HUDEP-2 (cell line): ENCODE data around the gene MSI2.

ENCODE experiments used
- DNase-seq, 76 experiments: peaks; one replicate each; lab custom pipeline; 2025; ENCODE audit not compliant: unreplicated experiment in 76 of 76; lab: John Stamatoyannopoulos, UW

Gene MSI2

DNA sequence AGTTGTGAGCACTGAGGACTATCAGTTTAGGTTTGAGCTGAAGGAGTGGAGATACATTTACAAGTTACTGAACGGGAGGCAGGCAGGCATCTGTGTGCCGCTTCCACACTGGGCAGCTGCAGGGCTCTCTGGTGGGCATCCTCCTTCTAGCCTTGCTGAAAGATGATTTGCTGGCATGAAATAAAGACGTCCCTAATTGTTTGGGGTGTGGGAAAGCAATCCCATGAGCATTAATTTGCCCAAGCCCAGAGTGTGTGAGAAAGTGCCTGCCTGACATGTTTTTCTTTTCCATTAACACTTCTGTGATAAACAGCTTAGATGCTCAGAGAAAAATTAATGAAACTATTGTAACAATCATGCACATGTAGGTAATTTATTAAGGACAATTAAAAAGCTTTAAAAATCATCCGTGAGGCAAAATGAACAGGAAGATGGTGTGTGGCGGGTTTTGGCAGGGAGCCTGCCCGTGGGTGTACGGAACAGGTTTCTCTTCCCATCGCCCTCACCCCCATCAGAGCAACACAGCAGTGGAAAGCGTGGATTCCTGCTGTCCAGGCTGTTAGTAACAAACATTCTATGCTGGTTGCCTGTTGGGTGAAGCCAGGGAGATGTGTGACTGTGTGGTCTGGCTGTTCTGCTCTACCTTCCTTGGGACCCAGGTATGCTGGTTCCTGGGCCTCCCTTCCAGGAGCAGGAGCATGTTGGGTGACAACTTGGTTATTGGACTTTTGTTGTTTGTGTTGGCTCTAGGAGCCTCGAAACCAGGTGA, 191.9 kb downstream of the MSI2 start:
- DNase-seq, result peak in 1 of 76 experiments; percentile 17

DNA sequence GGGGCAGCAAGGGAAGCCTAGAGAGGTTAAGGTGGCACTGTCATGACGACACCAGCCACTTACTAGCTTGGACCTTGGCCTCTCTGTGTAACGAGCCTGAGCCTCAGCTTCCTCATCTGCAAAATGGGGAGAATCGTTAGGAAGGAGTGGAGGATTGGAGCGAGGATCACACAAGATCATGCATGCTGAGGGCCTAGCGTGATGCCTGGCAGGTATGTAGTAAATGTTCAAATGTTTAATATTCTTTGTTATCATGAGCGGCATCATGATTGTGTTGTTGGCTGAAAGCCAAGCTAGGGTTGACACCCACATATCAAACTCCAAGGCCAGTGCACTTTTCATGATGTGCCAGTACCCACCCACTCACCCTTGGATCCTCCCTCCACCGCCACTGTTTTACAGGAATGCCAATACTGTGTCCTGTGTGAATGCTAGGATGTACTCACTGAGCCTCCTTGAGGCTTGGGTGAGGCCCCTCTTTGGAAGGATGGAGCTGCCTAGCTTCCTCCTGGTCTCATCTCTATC, 192.5 kb downstream of the MSI2 start:
- no peak for DNase-seq

DNA sequence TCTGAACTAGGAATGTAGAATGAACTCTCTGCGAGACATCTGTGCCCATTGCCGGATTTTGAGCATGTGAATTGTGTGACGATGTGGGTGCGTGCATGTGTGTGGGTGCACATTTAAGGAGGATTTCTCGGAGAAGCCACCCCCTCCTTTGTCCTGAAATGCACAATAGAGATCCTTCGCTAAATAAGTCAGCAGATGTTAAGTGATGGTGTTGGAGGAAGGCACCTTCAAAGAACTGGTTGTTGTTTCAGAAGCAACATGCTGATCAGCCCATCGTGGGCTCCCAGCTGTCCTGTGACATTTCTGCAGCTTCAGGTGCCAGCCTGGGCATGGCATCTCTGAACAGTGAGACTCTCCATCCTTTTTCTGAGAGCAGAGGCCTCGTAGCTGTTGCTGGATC, 194.9 kb downstream of the MSI2 start:
- no peak for DNase-seq

DNA sequence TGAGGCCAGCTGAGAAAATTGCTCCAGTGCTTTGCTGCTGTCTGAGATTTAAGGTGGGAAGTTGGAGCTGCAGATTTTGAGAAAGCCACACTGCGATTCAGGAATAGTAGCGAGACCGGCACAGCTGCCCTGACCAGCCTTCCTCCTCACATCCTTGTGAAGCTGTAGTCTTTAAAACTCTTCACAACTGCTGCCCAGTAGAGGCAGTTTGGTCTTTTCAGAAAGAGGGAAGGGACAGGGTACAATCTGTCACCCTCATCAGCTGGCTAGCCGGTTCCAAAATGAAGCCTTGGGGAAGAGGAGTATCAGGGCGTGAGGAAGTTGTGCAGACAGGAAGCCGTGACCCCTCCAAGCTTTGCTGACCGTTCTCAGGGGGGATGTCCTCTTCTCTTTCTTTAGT, 195.3 kb downstream of the MSI2 start:
- no peak for DNase-seq

DNA sequence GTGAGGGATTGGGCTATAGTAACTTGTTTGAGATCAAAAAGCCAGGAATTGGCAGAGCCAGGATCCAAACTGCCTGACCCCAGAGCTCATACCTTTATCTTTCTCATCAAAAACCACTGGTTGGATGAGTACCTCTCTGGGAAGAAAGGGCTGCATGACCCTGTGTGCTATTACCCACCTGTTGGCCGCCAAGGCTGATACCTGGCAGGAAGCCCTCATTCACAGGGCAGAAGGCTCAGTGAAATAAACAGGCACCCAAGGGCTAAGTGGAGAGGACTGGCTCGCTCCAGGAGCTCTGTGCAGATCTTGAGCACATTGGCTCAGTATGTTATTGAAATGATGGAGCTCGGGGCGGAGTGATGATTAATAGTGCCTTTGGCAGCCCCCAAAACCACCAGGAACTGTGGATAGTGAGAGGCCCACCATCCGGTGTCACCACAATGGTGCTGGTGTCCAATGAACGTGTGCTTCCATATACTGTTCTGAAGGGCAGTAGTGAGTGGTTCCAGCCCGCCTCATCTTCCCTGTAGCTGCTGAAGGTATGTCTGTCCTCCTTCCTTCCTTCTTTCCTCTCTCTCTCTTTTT, 197.6 kb downstream of the MSI2 start:
- no peak for DNase-seq

DNA sequence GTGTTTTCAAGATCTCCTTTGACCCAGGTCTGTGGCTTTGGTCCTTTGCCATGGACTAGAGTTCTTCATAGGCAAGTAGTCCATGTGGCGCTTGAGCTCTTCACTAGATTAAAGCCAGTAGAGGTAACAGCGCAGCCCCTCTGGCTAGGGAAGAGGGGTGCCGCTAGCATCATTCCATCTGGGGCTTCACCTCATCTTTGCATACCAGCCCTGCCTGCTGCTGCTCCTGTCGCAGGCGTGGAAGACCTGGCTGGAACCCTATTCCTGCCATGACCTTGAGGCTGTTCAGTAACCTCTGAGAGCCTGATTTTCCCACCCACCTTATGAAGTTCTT, 198.4 kb downstream of the MSI2 start:
- no peak for DNase-seq

DNA sequence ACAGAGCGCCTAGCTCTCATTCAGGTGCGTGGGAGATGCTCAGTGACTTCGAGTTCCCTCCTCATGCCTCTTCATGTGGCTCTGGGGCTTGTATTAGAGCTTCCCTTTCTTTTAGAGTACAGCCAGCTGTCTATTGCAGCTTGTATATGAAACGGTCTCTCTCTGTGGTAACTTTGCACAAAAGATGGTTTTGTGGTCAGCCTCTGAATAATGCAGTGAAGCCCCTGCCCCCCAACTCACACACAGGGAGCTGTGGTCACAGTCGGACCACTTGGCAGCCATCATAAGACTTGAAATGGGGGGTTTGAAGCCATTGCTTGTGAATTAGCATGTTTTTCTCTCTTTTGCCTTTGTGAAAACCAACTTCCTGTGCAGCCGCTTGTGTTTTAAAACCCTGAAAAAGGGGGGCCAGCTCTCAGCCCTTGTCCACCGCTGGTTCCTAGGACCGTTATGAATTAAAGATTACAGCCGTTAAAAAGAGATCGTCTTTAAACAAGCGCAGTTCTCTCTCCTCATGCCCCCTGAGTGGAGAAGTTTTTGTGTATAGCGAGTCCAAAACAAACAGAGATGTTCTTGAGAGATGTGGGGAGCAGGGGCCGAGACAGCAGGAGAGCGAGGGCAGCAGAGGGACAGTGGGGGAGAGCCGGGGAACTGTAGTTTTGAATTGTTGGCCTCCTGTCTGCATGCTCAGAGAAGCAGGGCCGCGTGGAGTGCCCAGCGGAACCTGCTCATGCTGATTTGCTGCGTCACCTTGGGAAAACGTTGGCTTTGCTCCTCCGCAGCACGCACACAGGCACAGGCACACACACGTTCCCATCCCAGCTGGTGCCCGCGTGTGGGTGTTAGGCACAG, 199.0 kb downstream of the MSI2 start:
- no peak for DNase-seq

DNA sequence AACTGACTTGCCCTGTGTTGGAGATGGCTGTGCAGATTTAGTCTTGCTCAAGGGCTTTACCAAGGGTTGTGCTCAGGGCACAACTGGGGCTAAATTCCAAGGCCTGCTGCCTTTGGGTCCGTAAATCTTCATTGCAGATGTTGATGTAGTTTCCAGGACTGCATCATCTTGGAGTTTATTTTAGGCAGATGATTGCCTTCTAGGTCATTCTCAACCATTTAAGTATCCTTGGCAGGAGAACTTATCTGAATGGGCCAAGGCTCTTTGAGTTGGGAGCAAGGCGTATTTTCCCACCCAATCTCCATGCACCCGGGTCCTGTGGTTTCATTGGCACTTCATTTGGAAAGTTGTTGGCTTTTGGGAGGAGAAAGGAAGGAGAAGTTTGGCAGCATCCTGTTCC, 200.3 kb downstream of the MSI2 start:
- no peak for DNase-seq

DNA sequence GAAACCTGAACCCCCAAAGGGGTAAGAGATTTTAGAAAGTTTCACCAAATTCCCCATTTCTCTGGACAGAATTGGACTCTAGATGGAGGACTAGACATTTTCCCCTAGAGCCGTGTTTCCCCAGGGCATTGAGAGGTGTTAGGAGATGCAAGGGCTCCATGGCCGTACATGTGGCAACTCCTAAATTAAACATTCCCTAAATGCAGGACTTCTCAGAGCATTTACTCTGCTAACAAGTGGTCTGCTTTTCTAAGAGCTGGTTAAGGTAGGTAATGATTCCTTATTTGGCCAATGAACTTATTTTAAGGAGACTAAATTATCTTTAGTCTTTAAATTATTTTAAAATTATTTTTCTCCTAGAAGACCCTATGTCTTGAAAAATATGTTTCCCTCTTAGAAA, 200.9 kb downstream of the MSI2 start:
- DNase-seq, result no peak

DNA sequence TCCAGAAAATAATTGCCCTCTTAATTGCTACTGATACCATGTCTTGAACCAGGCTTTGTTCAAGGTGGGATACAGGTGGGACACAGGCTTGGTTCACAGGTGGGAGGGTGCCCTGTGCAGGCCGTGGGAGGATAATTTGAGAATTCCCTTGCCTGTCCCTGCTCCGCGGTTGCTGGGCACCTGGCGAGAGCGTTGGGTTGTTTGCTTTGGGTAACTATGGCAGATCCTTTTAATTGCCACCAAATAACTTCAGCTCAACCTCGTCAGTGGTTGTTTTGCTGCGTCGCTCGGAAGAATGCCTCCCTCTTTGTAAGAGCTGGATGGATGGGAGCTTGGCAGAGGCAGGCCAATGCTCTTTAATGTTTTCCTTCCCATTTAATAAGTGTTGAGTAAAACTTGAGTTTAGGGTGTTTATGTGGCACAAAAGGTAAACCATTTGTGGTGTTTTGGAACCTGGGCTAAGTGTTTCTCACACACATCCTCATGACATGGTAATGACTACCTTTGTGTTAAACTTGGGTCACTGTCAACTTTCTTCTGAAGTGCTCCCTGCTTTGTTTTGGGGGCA, 202.5 kb downstream of the MSI2 start:
- no peak for DNase-seq

DNA sequence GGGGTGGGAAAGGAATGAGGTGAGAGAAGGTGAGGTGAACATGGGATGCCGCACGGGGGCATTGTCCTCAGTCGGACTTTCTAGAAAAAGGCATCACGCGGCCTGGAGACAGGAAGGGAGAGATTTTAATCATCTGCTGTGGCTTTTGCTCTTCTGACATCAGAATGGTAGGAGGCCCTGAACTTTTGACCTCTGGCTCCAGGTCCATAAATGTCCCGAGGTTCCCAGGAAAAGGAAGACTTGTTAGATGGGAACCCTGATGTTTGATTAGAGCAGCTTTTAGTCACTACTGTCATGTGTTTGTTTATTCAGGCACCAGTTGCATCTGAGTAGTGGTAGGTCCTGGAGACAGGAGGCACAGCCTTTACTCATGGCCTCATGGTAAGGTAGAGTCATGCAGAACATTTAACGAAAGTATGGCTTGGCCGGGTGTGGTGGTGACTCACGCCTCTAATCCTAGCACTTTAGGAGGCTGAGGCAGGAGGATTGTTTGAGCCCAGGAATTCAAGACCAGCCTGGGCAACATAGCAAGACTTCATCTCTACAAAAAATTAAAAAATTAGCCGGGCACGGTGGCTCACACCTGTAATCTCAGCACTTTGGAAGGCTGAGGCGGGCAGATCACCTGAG, 203.1 kb downstream of the MSI2 start:
- peak in 4 of 76 experiments; percentile 8 to 21 (median 12) for DNase-seq

DNA sequence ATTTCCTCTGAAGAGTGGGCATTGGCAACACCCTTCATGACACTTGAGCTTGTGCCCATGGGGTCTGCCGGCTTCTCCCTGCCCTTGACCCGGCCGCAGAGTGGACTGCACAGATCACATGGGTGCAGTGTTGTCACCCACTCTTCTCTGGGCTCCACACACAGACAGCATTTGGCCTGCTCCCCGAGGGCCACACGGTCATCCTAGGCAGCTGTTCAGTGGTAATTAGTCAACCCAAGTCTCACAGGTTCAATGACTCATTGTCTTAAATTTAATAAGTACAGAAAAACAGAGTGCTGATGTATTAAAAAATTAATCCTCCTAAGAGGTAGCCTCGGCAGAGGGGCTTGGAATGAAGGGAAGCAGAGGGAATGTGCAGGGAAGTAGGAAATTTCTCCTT, 204.8 kb downstream of the MSI2 start:
- DNase-seq, result no peak

DNA sequence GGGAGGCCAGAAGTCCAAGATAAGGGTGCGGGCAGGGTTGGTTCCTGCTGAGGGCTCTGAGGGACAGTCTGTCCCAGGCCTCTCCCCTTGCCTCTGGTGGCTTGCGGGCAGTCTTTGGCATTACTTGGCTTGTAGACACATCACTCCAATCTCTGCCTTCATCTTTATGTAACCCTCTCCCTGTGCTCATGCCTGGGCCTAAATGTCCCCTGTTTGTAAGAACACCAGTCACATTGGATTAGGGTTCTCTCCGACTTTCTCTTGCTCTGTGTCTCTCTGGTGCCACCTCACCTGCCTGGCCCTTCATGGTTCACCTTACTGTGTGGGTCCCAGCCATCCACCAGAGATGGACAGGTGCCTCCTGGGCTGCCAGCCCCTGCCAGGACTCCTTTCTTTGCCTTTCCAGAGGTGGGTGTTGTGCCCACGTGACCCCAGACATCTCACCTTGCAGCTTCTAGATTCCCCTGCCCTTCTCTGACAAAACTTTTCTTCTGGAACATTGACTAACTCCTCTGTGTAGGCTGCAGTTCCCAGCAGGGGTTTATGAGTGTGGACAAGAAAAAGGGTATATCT, 205.8 kb downstream of the MSI2 start:
- DNase-seq, result no peak

DNA sequence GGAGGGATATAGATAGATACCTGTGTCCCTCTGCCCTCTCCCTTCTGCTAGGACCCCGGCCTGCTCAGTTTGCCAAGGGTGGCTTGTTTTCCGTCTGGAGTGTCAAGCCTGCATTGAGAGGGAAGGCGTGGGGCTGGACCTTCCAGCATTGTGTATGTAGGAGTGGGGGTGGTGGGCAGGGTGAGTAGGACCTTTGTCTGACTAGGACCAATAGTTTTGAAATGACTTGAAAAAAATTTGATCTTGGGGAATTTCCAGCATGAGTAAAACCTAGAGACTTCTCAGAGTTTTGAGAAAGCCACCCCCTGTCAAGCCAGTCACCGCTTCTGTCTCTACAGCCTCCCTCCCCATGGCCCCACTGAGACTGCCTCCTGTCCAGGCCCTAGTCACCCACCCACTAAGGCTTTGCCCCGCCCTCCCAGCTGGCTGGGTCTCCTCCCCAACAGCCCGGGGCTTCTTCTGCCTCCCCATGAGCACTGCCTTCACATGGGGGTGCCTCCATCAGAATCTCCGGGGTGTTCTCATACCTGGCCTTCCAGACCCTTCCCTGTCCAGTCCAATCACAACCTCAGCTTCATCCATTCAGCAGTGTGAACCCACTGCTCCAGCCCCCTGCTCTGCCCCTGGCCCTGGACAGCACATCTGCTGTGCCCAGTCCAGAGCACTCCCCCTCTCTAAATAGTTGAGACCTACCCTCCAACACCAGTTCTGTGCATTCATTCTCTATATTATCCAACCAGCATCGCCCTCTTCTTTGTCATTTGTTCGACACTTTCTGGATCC, 207.0 kb downstream of the MSI2 start:
- no peak for DNase-seq

DNA sequence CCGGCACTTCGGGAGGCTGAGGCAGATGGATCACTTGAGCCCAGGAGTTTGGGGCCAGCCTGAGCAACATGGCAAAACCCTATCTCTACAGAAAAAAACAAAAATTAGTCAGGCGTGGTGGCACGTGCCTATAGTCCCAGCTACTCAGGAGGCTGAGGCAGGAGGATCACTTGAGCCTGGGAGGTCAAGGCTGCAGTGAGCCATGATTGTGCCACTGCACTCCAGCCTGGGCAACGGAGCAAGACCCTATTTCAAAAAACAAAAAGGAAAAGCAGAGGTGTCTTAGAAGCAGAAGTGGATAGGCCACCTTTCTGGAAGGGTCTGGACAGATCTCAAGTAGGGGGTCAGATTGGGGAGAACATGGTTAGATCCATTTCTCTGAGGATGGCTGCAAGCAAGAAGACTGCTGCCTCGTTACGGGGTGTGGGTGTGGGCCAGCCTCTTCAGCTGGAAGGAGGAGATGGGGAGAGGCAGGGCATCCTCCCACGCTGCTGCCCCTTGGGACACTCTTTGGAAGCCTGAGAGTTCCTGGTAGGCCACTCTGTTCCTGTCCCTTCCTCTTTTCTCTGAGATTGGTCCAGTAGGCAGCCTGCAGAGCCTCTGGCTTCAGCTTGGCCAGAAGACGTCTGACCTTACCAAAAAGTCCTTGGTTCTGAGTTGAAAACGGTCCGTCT, 208.0 kb downstream of the MSI2 start:
- DNase-seq, result no peak

DNA sequence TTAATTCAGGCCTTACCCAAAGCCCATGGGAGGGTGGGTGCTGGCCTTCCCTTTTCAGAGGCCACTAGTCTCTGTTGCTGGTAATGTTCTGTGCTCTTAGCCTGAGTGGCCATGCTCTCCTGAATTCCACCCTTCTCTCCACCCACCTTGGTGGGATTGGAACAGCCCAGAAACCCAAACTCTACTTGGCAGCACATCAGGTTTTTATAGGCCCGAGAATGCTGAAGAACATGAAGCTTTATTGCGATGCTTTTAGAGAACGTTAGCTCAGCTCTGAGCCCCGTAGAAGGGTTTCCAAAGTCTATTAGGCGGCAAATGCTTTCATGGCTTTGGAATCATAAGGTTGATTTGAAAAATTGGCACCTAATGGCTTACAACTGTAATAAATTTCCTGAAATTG, 209.3 kb downstream of the MSI2 start:
- DNase-seq, result no peak

DNA sequence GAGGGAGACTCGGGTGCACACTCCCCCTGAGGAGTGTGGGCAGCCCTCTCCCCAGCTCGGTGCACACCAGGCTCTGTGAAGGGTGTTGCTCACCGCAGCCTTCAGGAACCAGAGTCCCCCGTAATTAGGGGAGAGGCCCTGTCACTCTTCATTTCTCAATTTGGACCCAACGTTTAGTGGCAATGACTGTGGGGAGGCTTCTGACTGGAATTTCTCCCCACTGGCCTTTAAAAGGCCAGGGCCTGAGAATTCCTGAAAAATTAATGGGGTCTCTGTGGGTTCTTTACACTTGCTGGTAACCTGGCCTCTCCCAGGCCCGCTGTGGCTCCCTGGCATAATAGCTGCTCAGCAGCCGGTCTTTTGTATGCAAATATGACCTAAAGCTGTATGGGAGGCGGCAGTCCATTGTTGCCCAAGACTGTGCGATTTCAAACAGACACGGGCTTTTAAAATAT, 209.7 kb downstream of the MSI2 start:
- DNase-seq, result no peak

DNA sequence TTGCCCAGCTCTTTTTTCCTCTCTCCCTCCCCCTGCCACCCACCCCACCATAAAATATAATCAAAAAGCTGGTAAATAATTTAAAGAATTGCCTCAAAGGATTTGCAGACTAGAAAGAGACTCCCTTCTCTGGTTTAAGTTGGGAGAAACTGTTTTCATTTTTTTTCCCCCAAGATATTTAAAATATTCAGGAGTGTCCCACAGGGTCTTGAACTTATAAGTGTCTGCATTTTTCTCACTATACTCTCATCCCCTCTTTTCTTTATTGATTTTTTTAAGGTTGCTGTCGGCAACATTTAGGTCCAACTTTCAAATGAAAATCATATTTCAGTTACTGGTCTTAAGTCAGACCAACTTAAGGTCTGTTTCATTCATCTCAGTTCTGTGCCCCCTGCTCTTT, 210.2 kb downstream of the MSI2 start:
- no peak for DNase-seq

DNA sequence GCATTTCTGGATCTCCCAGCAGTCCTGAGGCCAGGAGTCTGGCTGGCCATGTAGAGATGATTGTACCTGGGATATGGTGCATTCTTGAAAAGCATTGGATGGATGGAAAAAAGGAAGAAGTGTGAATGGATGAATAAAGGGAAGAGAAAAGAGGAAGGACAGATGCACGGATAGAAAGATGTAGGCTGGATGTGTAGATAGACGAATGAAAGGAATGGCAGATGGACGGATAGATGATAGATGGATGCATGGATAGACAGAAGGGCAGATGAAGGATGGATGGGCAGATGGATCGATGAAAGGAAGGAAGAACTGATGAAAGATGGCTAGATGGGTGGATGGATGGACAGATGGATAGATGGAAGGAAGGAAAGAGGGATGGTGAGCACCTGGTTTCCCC, 210.9 kb downstream of the MSI2 start:
- DNase-seq, result no peak
